ENCODE measurements around the gene CD1C.

Gene CD1C

DNA sequence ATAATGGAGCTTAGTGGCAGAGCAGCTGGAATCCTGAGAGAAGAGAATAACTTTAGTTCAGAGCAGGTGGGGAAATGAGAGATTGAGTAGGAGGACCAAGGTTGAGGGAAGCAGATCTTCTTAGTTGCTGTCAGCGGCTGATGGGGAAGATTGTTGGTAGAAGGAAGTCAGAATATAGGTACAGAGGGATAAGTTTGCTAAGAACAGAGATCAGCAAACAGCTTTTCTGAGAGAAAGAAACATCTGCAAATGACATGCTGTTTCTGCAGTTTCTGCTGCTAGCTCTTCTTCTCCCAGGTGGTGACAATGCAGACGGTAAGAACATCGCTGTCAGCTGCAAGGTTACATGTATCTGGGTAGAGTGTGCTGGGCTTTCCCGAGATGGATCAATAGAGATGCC lies at the start of gene CD1C:
Gene CD1C (plus strand): TSS at position 113 of the 400 bp plus-strand sequence. CDS start 142 bp downstream, at position 255.
- TF ChIP-seq EP300 (IDR thresholded peaks at IDR 0.05; ENCODE audit: borderline replicate concordance) = no peak
- TF ChIP-seq CREB1 (IDR thresholded peaks at IDR 0.05; ENCODE audit: low read depth) = no peak
- TF ChIP-seq CEBPB (IDR thresholded peaks at IDR 0.05) = no peak
- TF ChIP-seq, protein P1, sequence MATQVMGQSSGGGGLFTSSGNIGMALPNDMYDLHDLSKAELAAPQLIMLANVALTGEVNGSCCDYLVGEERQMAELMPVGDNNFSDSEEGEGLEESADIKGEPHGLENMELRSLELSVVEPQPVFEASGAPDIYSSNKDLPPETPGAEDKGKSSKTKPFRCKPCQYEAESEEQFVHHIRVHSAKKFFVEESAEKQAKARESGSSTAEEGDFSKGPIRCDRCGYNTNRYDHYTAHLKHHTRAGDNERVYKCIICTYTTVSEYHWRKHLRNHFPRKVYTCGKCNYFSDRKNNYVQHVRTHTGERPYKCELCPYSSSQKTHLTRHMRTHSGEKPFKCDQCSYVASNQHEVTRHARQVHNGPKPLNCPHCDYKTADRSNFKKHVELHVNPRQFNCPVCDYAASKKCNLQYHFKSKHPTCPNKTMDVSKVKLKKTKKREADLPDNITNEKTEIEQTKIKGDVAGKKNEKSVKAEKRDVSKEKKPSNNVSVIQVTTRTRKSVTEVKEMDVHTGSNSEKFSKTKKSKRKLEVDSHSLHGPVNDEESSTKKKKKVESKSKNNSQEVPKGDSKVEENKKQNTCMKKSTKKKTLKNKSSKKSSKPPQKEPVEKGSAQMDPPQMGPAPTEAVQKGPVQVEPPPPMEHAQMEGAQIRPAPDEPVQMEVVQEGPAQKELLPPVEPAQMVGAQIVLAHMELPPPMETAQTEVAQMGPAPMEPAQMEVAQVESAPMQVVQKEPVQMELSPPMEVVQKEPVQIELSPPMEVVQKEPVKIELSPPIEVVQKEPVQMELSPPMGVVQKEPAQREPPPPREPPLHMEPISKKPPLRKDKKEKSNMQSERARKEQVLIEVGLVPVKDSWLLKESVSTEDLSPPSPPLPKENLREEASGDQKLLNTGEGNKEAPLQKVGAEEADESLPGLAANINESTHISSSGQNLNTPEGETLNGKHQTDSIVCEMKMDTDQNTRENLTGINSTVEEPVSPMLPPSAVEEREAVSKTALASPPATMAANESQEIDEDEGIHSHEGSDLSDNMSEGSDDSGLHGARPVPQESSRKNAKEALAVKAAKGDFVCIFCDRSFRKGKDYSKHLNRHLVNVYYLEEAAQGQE (IDR thresholded peaks at IDR 0.05; ENCODE audit: low read depth) = no peak
- no peak for TF ChIP-seq TAF1 (IDR thresholded peaks at IDR 0.05; ENCODE audit: low read depth)
- no peak for TF ChIP-seq FOXM1 (IDR thresholded peaks at IDR 0.05; ENCODE audit: borderline replicate concordance, low read depth)
- no peak for TF ChIP-seq NFIC (IDR thresholded peaks at IDR 0.05)
- no peak for TF ChIP-seq EGR1 (IDR thresholded peaks at IDR 0.05)
- no peak for TF ChIP-seq RAD21 (IDR thresholded peaks at IDR 0.05; ENCODE audit: low read depth)
- no peak for TF ChIP-seq YY1 (IDR thresholded peaks at IDR 0.05; ENCODE audit: low read depth)
- TF ChIP-seq TCF12 (IDR thresholded peaks at IDR 0.05; ENCODE audit: low read depth) = no peak
- TF ChIP-seq ZBTB7A (IDR thresholded peaks at IDR 0.05; ENCODE audit: low read depth) = no peak
- TF ChIP-seq TEAD4 (IDR thresholded peaks at IDR 0.05) = no peak
- TF ChIP-seq MAX (IDR thresholded peaks at IDR 0.05) = no peak

DNA sequence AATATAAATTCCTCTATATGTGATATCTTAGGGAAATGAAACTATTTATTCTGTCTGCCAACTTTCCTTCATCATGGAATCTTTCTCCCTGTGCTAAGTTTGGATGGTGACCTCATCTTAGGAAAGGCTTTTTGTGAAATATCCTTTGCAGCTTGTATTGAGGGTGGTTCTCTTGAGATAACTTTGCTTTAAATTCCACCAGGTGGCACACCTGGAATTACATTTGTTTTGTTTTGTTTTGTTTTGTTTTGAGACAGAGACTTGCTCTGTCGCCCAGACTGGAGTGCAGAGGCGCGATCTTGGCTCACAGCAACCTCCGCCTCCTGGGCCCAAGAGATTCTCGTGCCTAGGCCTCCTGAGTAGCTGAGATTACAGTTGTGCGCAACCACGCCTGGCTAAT lies 43.1 kb upstream of the CD1C start:
- no peak for TF ChIP-seq CREB1 (IDR thresholded peaks at IDR 0.05; ENCODE audit: low read depth)
- TF ChIP-seq FOXM1 (IDR thresholded peaks at IDR 0.05; ENCODE audit: borderline replicate concordance, low read depth) = no peak
- TF ChIP-seq CEBPB (IDR thresholded peaks at IDR 0.05) = no peak
- no peak for TF ChIP-seq RAD21 (IDR thresholded peaks at IDR 0.05; ENCODE audit: low read depth)
- no peak for TF ChIP-seq MAX (IDR thresholded peaks at IDR 0.05)
- no peak for TF ChIP-seq TEAD4 (IDR thresholded peaks at IDR 0.05)
- TF ChIP-seq NFIC (IDR thresholded peaks at IDR 0.05) = no peak
- TF ChIP-seq EP300 (IDR thresholded peaks at IDR 0.05; ENCODE audit: borderline replicate concordance) = no peak
- no peak for TF ChIP-seq TAF1 (IDR thresholded peaks at IDR 0.05; ENCODE audit: low read depth)
- no peak for TF ChIP-seq EGR1 (IDR thresholded peaks at IDR 0.05)
- TF ChIP-seq TCF12 (IDR thresholded peaks at IDR 0.05; ENCODE audit: low read depth) = no peak
- TF ChIP-seq YY1 (IDR thresholded peaks at IDR 0.05; ENCODE audit: low read depth) = no peak
- no peak for TF ChIP-seq ZBTB7A (IDR thresholded peaks at IDR 0.05; ENCODE audit: low read depth)
- no peak for TF ChIP-seq USF1 (IDR thresholded peaks at IDR 0.05)
- TF ChIP-seq, protein P1 (IDR thresholded peaks at IDR 0.05; ENCODE audit: low read depth) = no peak

GRCh38 chr1:158248118-158248517 lies 41.6 kb upstream of the CD1C start:
- TF ChIP-seq TCF12 (IDR thresholded peaks at IDR 0.05; ENCODE audit: low read depth) (no peak), TEAD4 (IDR thresholded peaks at IDR 0.05) (no peak), EGR1 (IDR thresholded peaks at IDR 0.05) (no peak), ZBTB7A (IDR thresholded peaks at IDR 0.05; ENCODE audit: low read depth) (no peak), CREB1 (IDR thresholded peaks at IDR 0.05; ENCODE audit: low read depth) (no peak), YY1 (IDR thresholded peaks at IDR 0.05; ENCODE audit: low read depth) (no peak), USF1 (IDR thresholded peaks at IDR 0.05) (no peak), MAX (IDR thresholded peaks at IDR 0.05) (no peak), TAF1 (IDR thresholded peaks at IDR 0.05; ENCODE audit: low read depth) (no peak), EP300 (IDR thresholded peaks at IDR 0.05; ENCODE audit: borderline replicate concordance) (no peak), FOXM1 (IDR thresholded peaks at IDR 0.05; ENCODE audit: borderline replicate concordance, low read depth) (no peak)

DNA sequence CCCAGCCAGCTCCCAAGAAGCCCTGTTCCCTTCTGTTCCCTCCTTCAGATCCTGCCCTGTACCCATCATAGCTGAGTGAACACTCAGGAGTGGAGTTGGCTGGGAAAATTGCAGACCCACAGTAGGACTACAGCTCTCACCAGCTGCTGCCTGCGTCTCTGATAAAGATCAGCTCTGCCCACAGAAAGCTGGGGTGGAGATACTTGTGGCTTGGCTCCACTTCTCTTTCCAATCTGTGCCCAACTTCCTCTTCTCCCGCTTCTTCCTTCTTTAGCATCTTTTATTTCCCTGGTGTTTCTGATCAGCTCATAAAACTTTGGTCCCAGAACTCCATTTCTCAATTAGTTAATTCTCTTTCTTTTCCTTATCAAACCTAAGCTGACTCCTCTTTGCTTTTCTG lies 41.0 kb upstream of the CD1C start:
- TF ChIP-seq ZBTB7A (IDR thresholded peaks at IDR 0.05; ENCODE audit: low read depth) (no peak), YY1 (IDR thresholded peaks at IDR 0.05; ENCODE audit: low read depth) (no peak), EP300 (IDR thresholded peaks at IDR 0.05; ENCODE audit: borderline replicate concordance) (no peak), RAD21 (IDR thresholded peaks at IDR 0.05; ENCODE audit: low read depth) (no peak), NFIC (IDR thresholded peaks at IDR 0.05) (no peak), USF1 (IDR thresholded peaks at IDR 0.05) (no peak), FOXM1 (IDR thresholded peaks at IDR 0.05; ENCODE audit: borderline replicate concordance, low read depth) (no peak), TEAD4 (IDR thresholded peaks at IDR 0.05) (no peak), CEBPB (IDR thresholded peaks at IDR 0.05) (no peak), TCF12 (IDR thresholded peaks at IDR 0.05; ENCODE audit: low read depth) (no peak), CREB1 (IDR thresholded peaks at IDR 0.05; ENCODE audit: low read depth) (no peak), EGR1 (IDR thresholded peaks at IDR 0.05) (no peak), TAF1 (IDR thresholded peaks at IDR 0.05; ENCODE audit: low read depth) (no peak), MAX (IDR thresholded peaks at IDR 0.05) (no peak)
- TF ChIP-seq, protein P1 (IDR thresholded peaks at IDR 0.05; ENCODE audit: low read depth) = no peak
